Neural crest cell (in vitro differentiated cells): ENCODE data around the gene PRKN. TPM values are rescaled to one million over a fixed set of nuclear protein-coding genes. Genes with fewer than 3 reads are reported as not detected.

ENCODE experiments used
- DNase-seq: peaks from one replicate; pipeline ENCODE4 v3.0.0; 2021; ENCODE audit warnings: low read depth, mixed read lengths, low spot score
- H3K27ac Mint-ChIP-seq: one replicate; pipeline ENCODE4 v1.8.0; 2021; ENCODE audit warnings: mild to moderate bottlenecking, mixed read lengths; ENCODE audit not compliant: unreplicated experiment
- H3K27me3 Mint-ChIP-seq: 2 replicates; pipeline ENCODE4 v1.8.0; 2021; ENCODE audit warnings: low read depth, mild to moderate bottlenecking, mixed read lengths
- H3K36me3 Mint-ChIP-seq: 2 replicates; pipeline ENCODE4 v1.8.0; 2021; ENCODE audit warnings: low read depth, mild to moderate bottlenecking, mixed read lengths
- H3K4me1 Mint-ChIP-seq: 2 replicates; pipeline ENCODE4 v1.8.0; 2021; ENCODE audit warnings: mixed read lengths
- H3K4me3 Mint-ChIP-seq: one replicate; pipeline ENCODE4 v1.8.0; 2021; ENCODE audit warnings: mild to moderate bottlenecking, mixed read lengths
- H3K9me3 Mint-ChIP-seq: 2 replicates; pipeline ENCODE4 v1.8.0; 2021; ENCODE audit warnings: mixed read lengths
- CTCF ChIP-seq: fragments of 200-600 bp; sonication (generic); conservative IDR thresholded peaks from 2 replicates; pipeline ENCODE4 v1.5.0; 2021; ENCODE audit warnings: antibody characterized with exemption, mild to moderate bottlenecking
- total RNA-seq: library from RNA; stranded (reverse); gene quantifications from 2 replicates; pipeline ENCODE4 v1.2.1, GENCODE V29; 2021

PRKN gene
- total RNA-seq, 1 donor from 2014 or later = 3.2 TPM

DNA sequence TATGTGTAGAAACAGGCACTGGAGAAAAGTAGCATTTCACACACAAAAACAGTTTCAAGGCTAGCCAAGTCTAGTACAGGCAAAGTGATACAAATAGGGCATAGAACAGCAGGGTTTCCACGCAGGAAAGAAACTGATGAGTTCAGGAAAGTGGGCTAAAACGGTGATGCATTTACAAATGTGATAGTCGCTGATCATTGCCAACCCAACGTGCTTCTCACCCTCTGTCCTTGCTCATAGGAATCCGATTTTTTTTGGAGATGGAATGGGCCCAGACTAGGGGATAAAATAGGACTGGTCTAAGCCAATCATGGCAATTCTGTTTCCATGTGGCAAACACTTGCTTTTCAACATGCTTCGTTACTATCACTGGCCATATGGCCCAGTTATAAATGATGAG, 536.6 kb downstream of the PRKN start:
- Mint-ChIP-seq H3K36me3 (no peaks in the 10 kb centered on the region), H3K9me3 (peaks cover 5% of the 10 kb centered on the region), H3K4me1 (no peaks in the 10 kb centered on the region), H3K4me3 (no peak overlapping the region), H3K27me3 (no peaks in the 10 kb centered on the region), H3K27ac (no peak overlapping the region)
- no peak for DNase-seq
- TF ChIP-seq CTCF = no peak

- peaks cover 5% of the 10 kb centered on the region for H3K9me3 Mint-ChIP-seq
- DNase-seq = no peak
- no peak for TF ChIP-seq CTCF
- no peaks in the 10 kb centered on the region for H3K36me3 Mint-ChIP-seq
- no peaks in the 10 kb centered on the region for H3K27me3 Mint-ChIP-seq
- no peak overlapping the region for H3K27ac Mint-ChIP-seq
- no peaks in the 10 kb centered on the region for H3K4me1 Mint-ChIP-seq
- no peak overlapping the region for H3K4me3 Mint-ChIP-seq
These were observed 540.2 kb downstream of the PRKN start for GRCh38 chr6:162187168-162187935.

GRCh38 chr6:162184465-162184864, 543.1 kb downstream of the PRKN start:
- Mint-ChIP-seq H3K9me3 (peaks cover 5% of the 10 kb centered on the region), H3K27me3 (no peaks in the 10 kb centered on the region), H3K4me3 (no peak overlapping the region), H3K36me3 (no peaks in the 10 kb centered on the region), H3K4me1 (no peaks in the 10 kb centered on the region), H3K27ac (no peak overlapping the region)
- no peak for TF ChIP-seq CTCF
- DNase-seq = no peak

DNA sequence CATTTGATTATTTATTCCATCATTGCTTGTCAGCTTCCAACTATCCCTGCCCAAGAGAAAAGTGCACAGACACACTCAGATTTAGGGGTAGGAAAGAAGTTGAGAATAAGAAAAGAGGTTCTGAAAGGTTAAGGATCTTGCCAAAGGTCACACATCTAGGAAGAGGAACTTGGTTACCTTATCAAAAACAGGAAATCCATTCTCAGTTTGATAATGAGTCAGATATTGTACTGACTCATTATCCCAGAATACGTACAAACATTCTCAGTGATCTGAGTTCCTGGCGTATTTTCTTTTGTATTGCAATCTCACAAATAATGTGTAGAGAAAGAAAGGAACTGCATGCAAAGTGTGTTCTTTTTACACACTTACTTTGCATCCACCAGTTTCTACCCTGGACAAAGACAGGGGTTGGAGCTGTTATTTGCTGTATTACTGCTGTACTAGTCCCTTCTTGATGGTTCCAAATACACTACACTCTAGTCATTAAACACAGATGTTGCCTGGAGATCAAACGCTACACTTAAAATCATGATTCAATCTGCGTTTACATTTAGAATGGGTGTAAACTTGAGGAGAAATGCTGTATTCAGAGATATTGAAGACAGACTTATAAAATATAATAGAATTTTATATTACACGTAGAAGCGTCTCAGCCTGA, 545.7 kb downstream of the PRKN start:
- H3K9me3 Mint-ChIP-seq = no peaks in the 10 kb centered on the region
- H3K36me3 Mint-ChIP-seq = no peaks in the 10 kb centered on the region
- peaks cover 6% of the 10 kb centered on the region for H3K4me1 Mint-ChIP-seq
- no peak overlapping the region for H3K4me3 Mint-ChIP-seq
- no peak overlapping the region for H3K27ac Mint-ChIP-seq
- no peaks in the 10 kb centered on the region for H3K27me3 Mint-ChIP-seq
- no peak for TF ChIP-seq CTCF
- DNase-seq = no peak

- Mint-ChIP-seq H3K36me3 (no peaks in the 10 kb centered on the region), H3K4me3 (no peak overlapping the region), H3K27ac (no peak overlapping the region), H3K9me3 (no peaks in the 10 kb centered on the region), H3K4me1 (peaks cover 6% of the 10 kb centered on the region), H3K27me3 (no peaks in the 10 kb centered on the region)
- TF ChIP-seq CTCF = no peak
- no peak for DNase-seq
These were observed 546.5 kb downstream of the PRKN start for GRCh38 chr6:162181111-162181510.
